Measurements from ENCODE around the gene AMY1C. TPM values are rescaled to one million over a fixed set of nuclear protein-coding genes. Genes with fewer than 3 reads are reported as not detected.

AMY1C gene
- total RNA-seq (2022; extraction: Qiagen RNA extraction; ENCODE audit: low read depth): not detected in 5 replicates

GRCh38 chr1:103749598-103749997 lies at the start of gene AMY1C:
Gene AMY1C, plus strand, starts transcription at chr1:103749898. Its CDS starts 572 bp downstream, at chr1:103750470.

Other genes starting within 250 kb of the AMY1C start
- 4.9 to 8.0 TPM (median 6.9 TPM) in 5 replicates for gene RNPC3, start 224.2 kb upstream of the AMY1C start, total RNA-seq (2022; extraction: Qiagen RNA extraction; ENCODE audit: low read depth)
- gene AMY2B, start 178.3 kb upstream of the AMY1C start, total RNA-seq (2022; extraction: Qiagen RNA extraction; ENCODE audit: low read depth): 0.40 to 0.73 TPM (median 0.66 TPM) in 5 replicates
- not detected in 5 replicates for gene AMY2A, start 132.5 kb upstream of the AMY1C start, total RNA-seq (2022; extraction: Qiagen RNA extraction; ENCODE audit: low read depth)
- gene AMY1A, start 94.1 kb upstream of the AMY1C start, total RNA-seq (2022; extraction: Qiagen RNA extraction; ENCODE audit: low read depth): not detected in 5 replicates
- gene AMY1B, start 53.7 kb upstream of the AMY1C start, total RNA-seq (2022; extraction: Qiagen RNA extraction; ENCODE audit: low read depth): not detected in 5 replicates

Data from A549 treated with DMSO at 1 μM for 4 hours (cell line).